Transverse colon (tissue), 4 donors: ENCODE data around the gene CRYBG3. TPM values are rescaled to one million over a fixed set of nuclear protein-coding genes. Genes with fewer than 3 reads are reported as not detected.

ENCODE experiments used
- DNase-seq: peaks from one replicate; pipeline ENCODE4 v3.0.0-alpha.2; 2019
- H3K27ac ChIP-seq, 4 donors: fragments of 200-600 bp; sonication (generic); 2 replicates each; pipeline ENCODE4 v1.5.1; 2016 to 2018; ENCODE audit warnings: inconsistent platforms in 4 of 4
- H3K27me3 ChIP-seq: fragments of 200-600 bp; sonication (generic); 2 replicates; pipeline ENCODE4 v1.5.1; 2017; ENCODE audit warnings: inconsistent platforms
- H3K36me3 ChIP-seq, 4 donors: fragments of 200-600 bp; sonication (generic); 2 replicates each; pipeline ENCODE4 v1.5.1; 2017 to 2019; ENCODE audit warnings: inconsistent platforms in 4 of 4
- H3K4me1 ChIP-seq, 4 donors: fragments of 200-600 bp; sonication (generic); 2 replicates each; pipeline ENCODE4 v1.5.1; 2017 to 2020; ENCODE audit warnings: inconsistent platforms in 4 of 4
- H3K4me3 ChIP-seq, 4 donors: fragments of 200-600 bp; sonication (generic); 1 replicate in 1 of 4; 2 replicates in 3 of 4; pipeline versions ENCODE4 v1.5.1 to v1.6.1; 2017 to 2019; ENCODE audit warnings: inconsistent platforms in 4 of 4
- H3K9me3 ChIP-seq, 2 donors: fragments of 200-600 bp; sonication (generic); 2 replicates each; pipeline ENCODE4 v1.5.1; 2017 to 2019; ENCODE audit warnings: inconsistent platforms in 2 of 2
- EP300 ChIP-seq: sonication (generic); formaldehyde crosslinking; IDR thresholded peaks from one replicate; pipeline ENCODE4 v1.6.1; 2017; ENCODE audit warnings: antibody characterized with exemption, low read depth
- POLR2A ChIP-seq: fragments of 450-650 bp; IDR thresholded peaks from one replicate; pipeline ENCODE4 v1.6.1; 2016; ENCODE audit warnings: antibody characterized with exemption, mild to moderate bottlenecking, moderate library complexity
- POLR2AphosphoS5 ChIP-seq, 3 donors: sonication (generic); formaldehyde crosslinking; IDR thresholded peaks; one replicate each; pipeline ENCODE4 v1.6.1; 2016; ENCODE audit warnings: antibody characterized with exemption in 3 of 3
- WGBS, 2 donors: methylation state at CpG; one replicate each; pipeline ENCODE4 v1.1.5; 2018; ENCODE audit warnings: low coverage in 1 of 2; 5-methylcytosine and 5-hydroxymethylcytosine counted together
- in situ Hi-C, 4 donors: fragments of 200-750 bp; cut with MboI; loops; one replicate each; pipeline versions ENCODE4 v1.15.0 to v1.15.1; 2017; ENCODE audit warnings: low sequenced_read_pairs in 3 of 4, low pct_ligation_motif_present in 1 of 4, low pct_unique_long_range_greater_than_20kb in 1 of 4
- intact Hi-C: fragments of 100-400 bp; cut with DNase I; formaldehyde crosslinking; loops from one replicate; pipeline ENCODE4 v1.15.1; 2023; ENCODE audit warnings: low total_unique reads
- total RNA-seq, 4 donors: library from RNA; depleted of rRNA; stranded (reverse); fragments of >200 nt; gene quantifications; one replicate each; pipeline ENCODE4 v1.1.0, GENCODE V29; 2016
- TF ChIP-seq, protein P1 (sequence below), 5 experiments: fragments of 200-600 bp in 3 of 5; fragments of 450-650 bp in 2 of 5; sonication (generic) in 3 of 5; IDR thresholded peaks; 1 replicate in 2 of 5; 2 replicates in 3 of 5; pipeline ENCODE4 v1.5.1; 2016 to 2017; ENCODE audit warnings: antibody characterized with exemption in 5 of 5, inconsistent platforms in 3 of 5, mild to moderate bottlenecking in 2 of 5, moderate library complexity in 1 of 5

Gene CRYBG3
- total RNA-seq, 4 donors from 2014 or later: 21.3 to 32.7 (median 27.9) TPM

DNA sequence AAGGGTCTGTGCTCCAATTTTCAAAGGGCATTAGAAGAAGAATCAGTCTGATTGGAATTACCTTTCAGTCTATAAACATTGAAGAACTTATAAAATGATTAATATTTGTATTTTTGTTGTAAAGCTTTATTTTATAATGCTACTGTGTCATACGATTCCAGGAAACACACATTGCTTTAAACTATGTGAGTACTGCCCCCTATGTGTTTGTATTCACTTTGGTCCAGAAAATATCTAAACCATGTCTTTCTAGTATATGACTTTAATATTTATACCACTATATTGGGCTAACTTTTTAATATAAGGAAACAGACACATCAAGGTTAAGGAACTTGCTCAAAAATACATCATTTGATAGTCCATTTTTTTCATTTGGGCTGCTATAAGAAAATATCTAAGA, 153.7 kb downstream of the CRYBG3 start:
- Histone ChIP-seq H3K4me3 (no peak overlapping the region), H3K4me1 (peaks cover 4 to 18% (median 14%) of the 10 kb centered on the region in 4 donors), H3K36me3 (no peaks in the 10 kb centered on the region), H3K9me3 (no peaks in the 10 kb centered on the region), H3K27ac (no peak overlapping the region), H3K27me3 (no peaks in the 10 kb centered on the region)
- no peak for DNase-seq
- 71 to 77% methylated on average over 1 of the region's 1 CpG for WGBS, 2 donors
- TF ChIP-seq EP300 (no peak), POLR2A (no peak)
- TF ChIP-seq, protein P1, sequence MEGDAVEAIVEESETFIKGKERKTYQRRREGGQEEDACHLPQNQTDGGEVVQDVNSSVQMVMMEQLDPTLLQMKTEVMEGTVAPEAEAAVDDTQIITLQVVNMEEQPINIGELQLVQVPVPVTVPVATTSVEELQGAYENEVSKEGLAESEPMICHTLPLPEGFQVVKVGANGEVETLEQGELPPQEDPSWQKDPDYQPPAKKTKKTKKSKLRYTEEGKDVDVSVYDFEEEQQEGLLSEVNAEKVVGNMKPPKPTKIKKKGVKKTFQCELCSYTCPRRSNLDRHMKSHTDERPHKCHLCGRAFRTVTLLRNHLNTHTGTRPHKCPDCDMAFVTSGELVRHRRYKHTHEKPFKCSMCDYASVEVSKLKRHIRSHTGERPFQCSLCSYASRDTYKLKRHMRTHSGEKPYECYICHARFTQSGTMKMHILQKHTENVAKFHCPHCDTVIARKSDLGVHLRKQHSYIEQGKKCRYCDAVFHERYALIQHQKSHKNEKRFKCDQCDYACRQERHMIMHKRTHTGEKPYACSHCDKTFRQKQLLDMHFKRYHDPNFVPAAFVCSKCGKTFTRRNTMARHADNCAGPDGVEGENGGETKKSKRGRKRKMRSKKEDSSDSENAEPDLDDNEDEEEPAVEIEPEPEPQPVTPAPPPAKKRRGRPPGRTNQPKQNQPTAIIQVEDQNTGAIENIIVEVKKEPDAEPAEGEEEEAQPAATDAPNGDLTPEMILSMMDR (IDR thresholded peaks at IDR 0.05): no peak
- intact Hi-C loops: no loop called here
- in situ Hi-C loops: no loop called here

DNA sequence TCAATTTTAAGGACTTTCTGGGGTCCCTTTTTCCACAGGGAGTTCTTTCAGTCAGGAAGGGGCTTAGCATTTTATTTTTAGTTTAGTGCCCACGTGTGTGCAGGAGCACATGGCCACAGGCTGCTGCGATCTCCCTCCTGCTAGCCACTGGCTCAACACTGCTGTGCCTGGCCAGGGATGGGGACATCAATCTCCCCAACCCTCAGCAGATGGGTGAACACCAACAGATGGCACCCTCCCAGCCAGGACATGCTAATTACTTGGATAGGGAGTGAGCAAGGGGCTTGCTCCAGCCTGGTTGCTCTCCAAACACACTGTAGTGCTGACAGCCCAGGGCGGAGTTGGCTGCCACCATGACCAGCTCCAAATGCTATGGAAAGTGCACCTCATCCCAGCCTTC, 157.8 kb downstream of the CRYBG3 start:
- no peak for TF ChIP-seq POLR2AphosphoS5 (IDR thresholded peaks at IDR 0.05)
- no peak for TF ChIP-seq POLR2A
- TF ChIP-seq, protein P1 (IDR thresholded peaks at IDR 0.05): no peak
- TF ChIP-seq EP300: no peak
- 83 to 97% methylated on average over 1 to 3 of the region's 3 CpGs for WGBS, 2 donors
- Histone ChIP-seq H3K4me3 (no peak overlapping the region), H3K4me1 (peaks cover 0 to 10% (median 2%) of the 10 kb centered on the region in 4 donors), H3K27me3 (no peaks in the 10 kb centered on the region), H3K9me3 (no peaks in the 10 kb centered on the region), H3K27ac (no peak overlapping the region), H3K36me3 (no peaks in the 10 kb centered on the region)
- intact Hi-C loops (no loop called here), in situ Hi-C loops (no loop called here)
- no peak for DNase-seq

DNA sequence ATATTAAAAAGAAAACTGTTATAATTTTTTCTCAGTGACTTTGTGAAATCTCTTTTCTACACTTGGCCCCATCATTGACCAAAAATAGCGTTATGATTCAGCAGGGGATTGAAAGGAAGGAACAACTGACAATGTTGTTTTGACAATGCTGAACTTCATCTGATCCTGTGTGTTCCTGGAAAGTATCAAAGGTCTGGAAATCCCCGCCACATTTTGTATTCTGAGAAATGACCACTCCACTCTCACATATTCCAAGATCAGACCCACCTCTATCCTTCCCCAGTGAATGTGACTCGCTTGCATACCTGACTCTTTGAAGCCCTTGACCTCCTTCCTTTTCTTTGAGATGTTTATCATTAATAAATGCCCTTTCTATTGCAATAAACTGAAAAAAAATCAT, 160.1 kb downstream of the CRYBG3 start:
- Histone ChIP-seq H3K9me3 (no peaks in the 10 kb centered on the region), H3K27ac (peak overlapping the region in 3 of 4 donors; percentile 2 to 57 (median 24)), H3K4me1 (peaks cover 0 to 10% (median 2%) of the 10 kb centered on the region in 4 donors), H3K4me3 (no peak overlapping the region), H3K27me3 (no peaks in the 10 kb centered on the region), H3K36me3 (no peaks in the 10 kb centered on the region)
- in situ Hi-C loops: no loop called here
- no peak for DNase-seq
- TF ChIP-seq POLR2A: no peak
- peak in 1 of 3 donors; percentile 33 for TF ChIP-seq POLR2AphosphoS5 (IDR thresholded peaks at IDR 0.05)
- TF ChIP-seq EP300: peak; percentile 49
- intact Hi-C loops: no loop called here
- 44 to 62% methylated on average over 3 of the region's 3 CpGs for WGBS, 2 donors

DNA sequence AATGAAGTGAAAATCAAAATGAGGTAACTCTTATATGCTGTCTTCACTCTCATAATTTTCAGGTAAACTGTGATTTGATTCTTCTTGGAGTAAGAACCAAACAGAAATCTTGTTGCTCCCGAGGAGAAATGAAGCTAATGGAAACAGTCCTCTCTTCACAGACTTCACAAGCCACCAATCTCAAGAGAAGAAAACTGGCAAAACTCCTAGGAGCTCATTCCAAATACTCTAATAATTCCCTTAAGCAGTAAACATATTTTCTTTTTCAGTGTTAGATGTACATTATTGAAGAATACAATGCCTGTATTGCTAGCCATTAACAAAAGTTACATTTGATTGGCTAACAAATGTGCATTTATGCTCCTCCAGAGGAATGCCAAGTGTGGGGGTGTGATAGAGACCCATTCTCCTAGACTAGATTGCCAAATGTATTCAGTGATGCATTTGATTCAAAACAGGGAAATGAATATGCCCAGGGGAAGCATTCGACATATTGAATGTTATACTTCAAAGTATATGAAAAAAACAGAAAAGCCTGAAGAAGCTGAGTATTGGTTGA, 162.2 kb downstream of the CRYBG3 start:
- TF ChIP-seq EP300 (no peak), POLR2AphosphoS5 (IDR thresholded peaks at IDR 0.05) (no peak), POLR2A (no peak)
- TF ChIP-seq, protein P1 (IDR thresholded peaks at IDR 0.05): no peak
- intact Hi-C loops: no loop called here
- in situ Hi-C loops: no loop called here

DNA sequence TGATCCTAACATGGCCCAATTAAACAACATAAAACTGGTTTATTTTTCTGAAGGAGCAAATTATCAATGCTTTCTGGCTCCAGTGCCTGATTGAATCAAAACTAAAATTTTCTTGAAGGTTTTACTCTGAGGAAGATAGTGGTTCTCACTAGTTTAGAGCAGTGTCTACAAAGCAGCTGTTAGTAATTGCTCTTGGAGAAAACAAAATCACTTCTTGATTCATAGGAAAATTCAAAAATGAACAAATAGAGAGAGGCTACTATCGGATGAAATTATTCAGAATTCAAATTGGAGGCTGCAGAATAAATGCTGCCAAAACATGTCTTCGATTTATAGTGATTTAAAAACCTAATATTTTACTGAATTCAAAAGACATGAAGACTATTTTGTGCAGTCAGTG, 165.5 kb downstream of the CRYBG3 start:
- Histone ChIP-seq H3K4me1 (peaks cover 0 to 10% (median 2%) of the 10 kb centered on the region in 4 donors), H3K27me3 (no peaks in the 10 kb centered on the region), H3K4me3 (no peak overlapping the region), H3K27ac (no peak overlapping the region), H3K9me3 (no peaks in the 10 kb centered on the region), H3K36me3 (no peaks in the 10 kb centered on the region)
- intact Hi-C loops (no loop called here), in situ Hi-C loops (no loop called here)
- TF ChIP-seq EP300: no peak
- TF ChIP-seq POLR2AphosphoS5 (IDR thresholded peaks at IDR 0.05): no peak
- TF ChIP-seq, protein P1 (IDR thresholded peaks at IDR 0.05): no peak
- TF ChIP-seq POLR2A: no peak
- no peak for DNase-seq
- 74 to 84% methylated on average over 2 of the region's 2 CpGs for WGBS, 2 donors

More for the DNA sequence above, 162.2 kb downstream of the CRYBG3 start:
- Histone ChIP-seq H3K27ac (no peak overlapping the region), H3K4me3 (no peak overlapping the region), H3K4me1 (peaks cover 0 to 10% (median 2%) of the 10 kb centered on the region in 4 donors), H3K36me3 (no peaks in the 10 kb centered on the region), H3K9me3 (no peaks in the 10 kb centered on the region), H3K27me3 (no peaks in the 10 kb centered on the region)
- 50 to 60% methylated on average over 2 of the region's 2 CpGs for WGBS, 2 donors
- DNase-seq: no peak
